Lung (tissue), 12 donors: Measurements from ENCODE around the gene NOVA2. TPM values are rescaled to one million over a fixed set of nuclear protein-coding genes. Genes with fewer than 3 reads are reported as not detected.

Experiments used
- ATAC-seq: fragments of 200-7000 bp; cut with Tn5 transposase; one replicate; pipeline ENCODE4 v1.9.1; 2020; ENCODE audit warnings: moderate number of reproducible peaks; ENCODE audit not compliant: insufficient read depth, low FRiP score
- DNase-seq, 3 donors: peaks; one replicate each; pipeline ENCODE4 v3.0.0-alpha.2; 2013 to 2017
- H3K27ac ChIP-seq, 2 donors: one replicate each; pipeline ENCODE4 v1.5.1; 2013; ENCODE audit warnings: mild to moderate bottlenecking in 2 of 2, moderate library complexity in 2 of 2, control low read depth in 1 of 2, inconsistent platforms in 1 of 2, low read depth in 1 of 2, low read length in 1 of 2
- H3K27me3 ChIP-seq, 3 donors: one replicate each; pipeline ENCODE4 v1.5.1; 2013; ENCODE audit warnings: low read length in 2 of 3; ENCODE audit not compliant: control insufficient read depth in 3 of 3, insufficient read depth in 3 of 3
- H3K36me3 ChIP-seq, 4 donors: one replicate each; pipeline ENCODE4 v1.5.1; 2013; ENCODE audit warnings: low read length in 4 of 4, mild to moderate bottlenecking in 1 of 4, moderate library complexity in 1 of 4; ENCODE audit not compliant: control insufficient read depth in 4 of 4, insufficient read depth in 4 of 4
- H3K4me1 ChIP-seq, 5 donors: one replicate each; pipeline ENCODE4 v1.5.1; 2013; ENCODE audit warnings: low read length in 5 of 5, mild to moderate bottlenecking in 2 of 5, moderate library complexity in 1 of 5; ENCODE audit not compliant: control insufficient read depth in 5 of 5, insufficient read depth in 5 of 5
- H3K4me3 ChIP-seq: one replicate; pipeline ENCODE4 v1.5.1; 2013; ENCODE audit warnings: mild to moderate bottlenecking, control low read depth, moderate library complexity
- H3K9ac ChIP-seq, 2 donors: one replicate each; pipeline ENCODE4 v1.5.1; 2013; ENCODE audit warnings: low read length in 2 of 2, control low read depth in 1 of 2; ENCODE audit not compliant: insufficient read depth in 1 of 2
- H3K9me3 ChIP-seq, 4 donors: one replicate each; pipeline ENCODE4 v1.5.1; 2013; ENCODE audit warnings: low read length in 3 of 4, mild to moderate bottlenecking in 1 of 4, moderate library complexity in 1 of 4; ENCODE audit not compliant: control insufficient read depth in 4 of 4, insufficient read depth in 3 of 4
- WGBS, 2 donors: extraction: QIAGEN DNeasy Blood & Tissue Kit; methylation state at CpG; one replicate each; pipeline ENCODE4 v1.1.7; 2013; 5-methylcytosine and 5-hydroxymethylcytosine counted together
- polyA plus RNA-seq, 2 donors: library from polyadenylated mRNA; stranded (reverse); fragments of 200-250 nt; gene quantifications; one replicate each; pipeline ENCODE4 v1.2.1, GENCODE V29; 2013
- total RNA-seq, 2 donors: library from RNA; depleted of rRNA in 1 of 2; stranded (reverse); fragments of >200 nt in 1 of 2; gene quantifications; one replicate each; pipeline ENCODE4 v1.2.1, GENCODE V29; 2014 to 2021
- TF ChIP-seq, protein P1 (sequence below): IDR thresholded peaks from 2 replicates; pipeline ENCODE4 v1.5.1; 2012; ENCODE audit warnings: mild to moderate bottlenecking; ENCODE audit errors: control extremely low read depth, extremely low read depth
- donor health status: control.
- donor health status: control.
- donor health status: Bipolar disorder and iron deficiency.
- donor health status: healthy.
- donor health status: DM: yes; HTN: yes; CAD: no.

The NOVA2 gene
- total and polyA plus RNA-seq, 4 donors, result 2.3 to 11.6 (median 4.8) TPM

DNA sequence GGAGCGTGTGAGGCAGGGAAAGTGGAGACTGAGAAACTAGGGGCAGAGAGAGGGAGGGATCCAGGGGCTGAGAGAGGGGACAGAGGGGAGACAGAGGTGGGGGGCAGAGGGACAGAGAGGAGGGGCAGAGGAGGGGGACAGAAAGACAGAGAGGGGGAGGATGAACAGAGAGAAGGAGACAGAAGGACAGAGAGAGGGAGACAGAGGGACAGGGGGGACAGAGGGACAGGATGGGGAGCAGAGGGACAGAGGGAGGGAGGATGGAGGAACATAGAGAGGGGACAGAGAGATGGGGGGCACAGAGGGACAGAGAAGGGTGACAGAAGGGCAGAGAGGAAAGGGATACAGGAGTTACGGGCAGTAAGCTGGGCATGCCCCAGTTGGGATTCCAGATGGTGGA is 44.4 kb downstream of the NOVA2 start:
- Histone ChIP-seq H3K36me3 (no peaks in the 10 kb centered on the region), H3K9ac (no peak overlapping the region), H3K9me3 (no peaks in the 10 kb centered on the region), H3K27me3 (peaks cover 0 to 2% (median 0%) of the 10 kb centered on the region in 3 donors), H3K27ac (no peak overlapping the region), H3K4me3 (no peak overlapping the region), H3K4me1 (peaks cover 0 to 5% (median 0%) of the 10 kb centered on the region in 5 donors)
- 69 to 83% methylated on average over 2 of the region's 2 CpGs for WGBS, 2 donors
- no peak for DNase-seq
- TF ChIP-seq, protein P1, sequence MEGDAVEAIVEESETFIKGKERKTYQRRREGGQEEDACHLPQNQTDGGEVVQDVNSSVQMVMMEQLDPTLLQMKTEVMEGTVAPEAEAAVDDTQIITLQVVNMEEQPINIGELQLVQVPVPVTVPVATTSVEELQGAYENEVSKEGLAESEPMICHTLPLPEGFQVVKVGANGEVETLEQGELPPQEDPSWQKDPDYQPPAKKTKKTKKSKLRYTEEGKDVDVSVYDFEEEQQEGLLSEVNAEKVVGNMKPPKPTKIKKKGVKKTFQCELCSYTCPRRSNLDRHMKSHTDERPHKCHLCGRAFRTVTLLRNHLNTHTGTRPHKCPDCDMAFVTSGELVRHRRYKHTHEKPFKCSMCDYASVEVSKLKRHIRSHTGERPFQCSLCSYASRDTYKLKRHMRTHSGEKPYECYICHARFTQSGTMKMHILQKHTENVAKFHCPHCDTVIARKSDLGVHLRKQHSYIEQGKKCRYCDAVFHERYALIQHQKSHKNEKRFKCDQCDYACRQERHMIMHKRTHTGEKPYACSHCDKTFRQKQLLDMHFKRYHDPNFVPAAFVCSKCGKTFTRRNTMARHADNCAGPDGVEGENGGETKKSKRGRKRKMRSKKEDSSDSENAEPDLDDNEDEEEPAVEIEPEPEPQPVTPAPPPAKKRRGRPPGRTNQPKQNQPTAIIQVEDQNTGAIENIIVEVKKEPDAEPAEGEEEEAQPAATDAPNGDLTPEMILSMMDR, result no peak
- no peak for ATAC-seq

DNA sequence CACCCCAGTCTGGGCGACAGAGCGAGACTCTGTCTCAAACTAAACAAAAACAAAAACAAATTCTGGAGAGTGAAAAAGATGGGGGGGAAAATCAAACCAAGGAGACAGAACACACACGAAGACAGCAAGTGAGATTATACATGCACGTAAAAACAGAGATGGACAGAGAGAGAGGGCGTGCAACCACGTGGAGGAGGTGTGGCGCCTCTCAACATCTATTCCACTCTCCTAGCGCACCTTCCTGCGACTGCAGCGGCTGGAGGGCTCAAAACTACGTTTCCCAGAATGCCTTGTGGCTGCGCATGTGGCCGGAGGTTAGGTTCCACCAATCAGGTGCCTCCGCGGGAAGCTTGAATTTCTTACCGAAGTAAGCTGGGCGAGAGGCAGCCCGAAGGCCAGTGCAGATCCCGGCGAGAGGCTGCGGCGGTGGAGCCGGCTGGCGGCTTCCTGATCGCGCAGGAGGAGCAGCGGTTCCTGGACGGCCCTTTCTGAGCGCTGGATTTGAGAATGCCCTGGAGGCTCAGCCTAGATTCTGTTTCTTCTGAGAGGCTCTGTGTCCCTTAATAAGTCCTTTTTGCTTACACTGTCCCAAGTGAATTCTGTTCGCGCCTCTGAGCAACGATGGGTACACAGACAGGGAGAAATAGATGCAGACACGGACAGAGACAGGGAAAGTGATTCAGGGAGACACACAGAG is 46.0 kb downstream of the NOVA2 start:
- no peaks in the 10 kb centered on the region for H3K36me3 ChIP-seq
- H3K9me3 ChIP-seq, result no peaks in the 10 kb centered on the region
- peak; percentile 75 for ATAC-seq
- peaks cover 0 to 5% (median 0%) of the 10 kb centered on the region in 5 donors for H3K4me1 ChIP-seq
- H3K9ac ChIP-seq, result peak overlapping the region in 1 of 2 donors; percentile 34
- peak; percentile 89 to 95 (median 90) for DNase-seq
- no peak overlapping the region for H3K27ac ChIP-seq
- no peaks in the 10 kb centered on the region for H3K27me3 ChIP-seq
- 9% methylated on average over 33 of the region's 33 CpGs for WGBS, 2 donors
- H3K4me3 ChIP-seq, result no peak overlapping the region
- TF ChIP-seq, protein P1, result no peak

DNA sequence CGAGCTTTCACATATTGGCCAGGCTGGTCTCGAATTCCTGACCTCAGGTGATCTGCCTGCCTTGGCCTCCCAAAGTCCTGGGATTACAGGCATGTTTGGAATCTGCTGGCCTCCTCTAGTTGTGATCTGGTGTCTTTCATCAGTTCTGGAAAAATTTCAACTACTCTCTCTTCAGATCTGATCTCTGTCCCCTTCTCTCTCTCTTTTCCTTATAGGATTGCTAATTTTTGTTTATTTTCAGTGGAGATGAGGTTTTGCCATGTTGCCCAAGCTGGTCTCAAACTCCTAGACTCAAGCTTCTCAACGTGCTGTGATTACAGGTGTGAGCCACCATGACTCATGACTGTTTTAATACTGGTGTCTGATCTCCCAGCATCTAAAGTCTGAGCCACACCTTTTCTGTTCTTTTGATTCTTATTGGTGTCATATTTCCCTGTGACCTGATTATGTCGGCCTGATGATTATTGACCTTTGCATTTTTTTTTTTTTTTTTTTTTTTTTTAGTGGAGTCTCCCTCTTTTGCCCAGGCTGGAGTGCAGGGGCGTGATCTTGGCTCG is 48.7 kb downstream of the NOVA2 start:
- ATAC-seq (no peak), DNase-seq (no peak)
- Histone ChIP-seq H3K4me3 (no peak overlapping the region), H3K4me1 (peaks cover 0 to 5% (median 0%) of the 10 kb centered on the region in 5 donors), H3K27ac (no peak overlapping the region), H3K9me3 (peaks cover 0 to 2% (median 0%) of the 10 kb centered on the region in 4 donors), H3K9ac (no peak overlapping the region), H3K36me3 (no peaks in the 10 kb centered on the region), H3K27me3 (peaks cover 0 to 4% (median 2%) of the 10 kb centered on the region in 3 donors)
- TF ChIP-seq, protein P1, result no peak
- WGBS, 2 donors, result 64 to 81% methylated on average over 6 of the region's 6 CpGs
